Mucosa of rectum (tissue), 2 donors: ENCODE results near the gene KCNH2.

Source experiments
- H3K27ac ChIP-seq, 2 donors: one replicate each; pipeline ENCODE4 v1.7.0; 2013; ENCODE audit warnings: inconsistent platforms in 2 of 2, low read depth in 2 of 2, low read length in 2 of 2
- H3K27me3 ChIP-seq, 2 donors: one replicate each; pipeline ENCODE4 v1.7.0; 2013; ENCODE audit warnings: low read length in 2 of 2; ENCODE audit not compliant: control insufficient read depth in 2 of 2, insufficient read depth in 2 of 2
- H3K36me3 ChIP-seq, 2 donors: one replicate each; pipeline ENCODE4 v1.7.0; 2013; ENCODE audit warnings: low read length in 2 of 2; ENCODE audit not compliant: control insufficient read depth in 2 of 2, insufficient read depth in 2 of 2
- H3K4me1 ChIP-seq, 2 donors: one replicate each; pipeline ENCODE4 v1.7.0; 2013; ENCODE audit warnings: low read length in 2 of 2, mild to moderate bottlenecking in 1 of 2; ENCODE audit not compliant: control insufficient read depth in 2 of 2, insufficient read depth in 2 of 2
- H3K4me3 ChIP-seq, 2 donors: one replicate each; pipeline ENCODE4 v1.7.0; 2013; ENCODE audit warnings: low read length in 2 of 2
- H3K9ac ChIP-seq, 2 donors: one replicate each; pipeline ENCODE4 v1.7.0; 2013; ENCODE audit warnings: low read length in 2 of 2, low read depth in 1 of 2, mild to moderate bottlenecking in 1 of 2
- H3K9me3 ChIP-seq, 2 donors: one replicate each; pipeline ENCODE4 v1.7.0; 2013; ENCODE audit warnings: low read length in 2 of 2; ENCODE audit not compliant: control insufficient read depth in 2 of 2
- donor health status: healthy.
- donor health status: Normal muscosa, but diverticular disease.

Gene KCNH2

DNA sequence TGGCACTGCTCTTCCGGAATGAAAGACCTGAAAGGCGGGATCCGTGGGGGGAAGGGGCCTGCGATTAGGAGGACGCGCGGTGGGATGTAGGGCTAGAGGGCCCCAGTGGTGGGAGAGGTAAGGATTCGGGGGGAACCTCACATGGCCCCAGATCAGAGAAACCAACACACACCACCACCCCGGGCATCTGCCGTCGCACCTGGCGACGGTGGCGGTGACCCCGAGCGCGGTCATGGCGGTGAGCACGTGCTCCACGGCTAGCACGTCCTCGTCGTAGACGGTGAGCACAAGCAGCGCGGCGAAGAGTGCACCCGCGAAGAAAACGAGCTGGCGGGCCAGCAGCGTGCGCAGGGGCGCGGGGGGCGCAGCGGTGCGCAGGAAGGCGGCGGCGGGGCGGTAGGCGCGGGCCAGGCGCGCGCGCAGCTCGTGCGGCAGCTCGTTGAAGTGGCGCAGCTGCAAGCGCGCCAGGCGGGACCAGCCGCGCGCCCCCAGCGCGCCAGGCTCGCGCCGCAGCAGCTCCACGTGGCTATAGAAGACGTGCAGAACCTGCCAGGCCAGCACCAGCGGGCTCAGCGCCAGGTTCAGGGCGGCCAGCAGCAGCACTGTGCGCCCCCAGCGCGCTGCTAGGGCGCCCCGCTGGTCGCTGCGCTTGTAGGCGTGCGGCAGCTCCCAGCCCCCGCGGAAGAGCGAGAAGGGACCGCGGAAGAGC, 40.5 kb upstream of the KCNH2 start:
- Histone ChIP-seq H3K27ac (no peak overlapping the region), H3K9ac (no peak overlapping the region), H3K4me1 (peaks cover 8 to 16% of the 10 kb centered on the region in 2 donors), H3K9me3 (no peaks in the 10 kb centered on the region), H3K27me3 (peaks cover 15 to 20% of the 10 kb centered on the region in 2 donors), H3K4me3 (peak overlapping the region; percentile 2 to 38), H3K36me3 (no peaks in the 10 kb centered on the region)

DNA sequence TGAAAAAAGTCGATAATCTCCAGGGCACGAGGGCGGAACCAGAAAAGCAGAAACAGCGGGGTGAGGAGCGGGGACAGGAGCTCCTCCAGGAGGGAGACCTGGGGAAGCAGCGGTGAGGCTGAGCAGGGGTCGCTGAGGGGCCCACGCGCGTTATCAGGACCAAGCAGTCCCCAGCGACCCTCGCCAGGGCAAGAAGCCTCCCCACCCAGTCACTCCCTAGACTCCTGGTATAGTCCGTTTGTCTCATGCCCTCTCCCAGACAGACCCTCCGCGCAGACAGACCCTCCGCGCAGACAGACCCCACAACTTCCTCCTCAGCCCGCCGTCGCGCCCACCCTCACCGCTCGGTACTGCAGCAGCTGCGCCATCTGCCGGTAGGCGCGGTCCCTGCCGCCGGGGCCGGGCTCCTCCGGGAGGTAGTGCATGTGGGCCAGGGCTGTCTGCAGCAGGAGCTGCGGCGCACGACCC, 39.9 kb upstream of the KCNH2 start:
- Histone ChIP-seq H3K4me3 (peak overlapping the region in 1 of 2 donors; percentile 38), H3K27me3 (peaks cover 15 to 20% of the 10 kb centered on the region in 2 donors), H3K4me1 (peaks cover 10 to 18% of the 10 kb centered on the region in 2 donors), H3K9ac (no peak overlapping the region), H3K9me3 (no peaks in the 10 kb centered on the region), H3K36me3 (no peaks in the 10 kb centered on the region), H3K27ac (no peak overlapping the region)

DNA sequence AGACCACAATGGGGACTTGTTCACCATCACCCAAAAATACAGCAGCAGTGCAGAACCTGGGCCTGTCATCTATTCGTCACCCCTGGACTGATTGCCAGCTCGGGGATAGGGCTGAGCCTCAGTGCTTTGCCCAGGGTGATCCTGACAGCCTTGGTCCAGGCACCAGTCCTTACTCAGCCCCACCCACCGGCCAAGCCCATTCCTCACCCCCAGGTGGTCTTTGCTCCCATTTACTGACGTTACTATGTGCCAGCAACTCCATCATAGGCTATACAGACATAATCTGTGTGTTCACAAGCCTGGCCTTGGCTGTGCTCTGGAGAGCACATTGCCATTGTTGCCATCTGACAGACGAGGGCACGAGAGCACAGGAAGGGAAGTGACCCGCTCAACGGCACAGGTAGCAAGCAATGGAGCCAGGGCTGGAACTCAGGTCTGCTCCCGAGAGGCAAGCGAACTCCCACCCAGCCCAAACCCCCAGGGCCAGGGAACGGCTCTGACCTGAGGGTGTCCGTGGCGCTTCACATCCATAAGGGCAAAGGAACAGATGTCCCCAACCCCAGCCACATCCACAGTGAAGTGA, 39.3 kb upstream of the KCNH2 start:
- peaks cover 13 to 23% of the 10 kb centered on the region in 2 donors for H3K4me1 ChIP-seq
- no peaks in the 10 kb centered on the region for H3K9me3 ChIP-seq
- no peak overlapping the region for H3K27ac ChIP-seq
- no peak overlapping the region for H3K9ac ChIP-seq
- peaks cover 15 to 20% of the 10 kb centered on the region in 2 donors for H3K27me3 ChIP-seq
- no peaks in the 10 kb centered on the region for H3K36me3 ChIP-seq
- no peak overlapping the region for H3K4me3 ChIP-seq

DNA sequence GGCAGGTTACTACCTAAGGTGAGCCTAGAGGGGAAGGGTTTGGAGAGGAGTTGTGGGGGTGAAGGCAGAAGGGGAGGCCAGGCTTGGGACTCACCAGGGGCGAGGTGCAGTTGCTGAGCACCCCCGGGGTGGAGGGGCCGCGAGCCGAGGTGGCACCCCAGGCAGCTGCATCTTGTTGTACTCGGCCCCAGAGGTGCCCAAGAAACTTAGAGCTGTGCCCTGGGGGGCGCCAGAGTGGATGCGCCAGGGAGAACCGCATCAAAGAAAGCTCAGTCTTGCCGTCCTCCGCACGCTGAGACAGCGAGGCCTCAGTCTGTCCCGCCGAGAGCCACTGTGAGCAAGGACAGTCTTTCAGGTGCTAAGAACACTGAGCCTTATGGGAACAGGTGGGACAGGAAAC, 38.8 kb upstream of the KCNH2 start:
- Histone ChIP-seq H3K4me1 (peaks cover 16 to 29% of the 10 kb centered on the region in 2 donors), H3K27me3 (peaks cover 15 to 20% of the 10 kb centered on the region in 2 donors), H3K27ac (no peak overlapping the region), H3K9ac (no peak overlapping the region), H3K4me3 (no peak overlapping the region), H3K36me3 (no peaks in the 10 kb centered on the region), H3K9me3 (no peaks in the 10 kb centered on the region)

DNA sequence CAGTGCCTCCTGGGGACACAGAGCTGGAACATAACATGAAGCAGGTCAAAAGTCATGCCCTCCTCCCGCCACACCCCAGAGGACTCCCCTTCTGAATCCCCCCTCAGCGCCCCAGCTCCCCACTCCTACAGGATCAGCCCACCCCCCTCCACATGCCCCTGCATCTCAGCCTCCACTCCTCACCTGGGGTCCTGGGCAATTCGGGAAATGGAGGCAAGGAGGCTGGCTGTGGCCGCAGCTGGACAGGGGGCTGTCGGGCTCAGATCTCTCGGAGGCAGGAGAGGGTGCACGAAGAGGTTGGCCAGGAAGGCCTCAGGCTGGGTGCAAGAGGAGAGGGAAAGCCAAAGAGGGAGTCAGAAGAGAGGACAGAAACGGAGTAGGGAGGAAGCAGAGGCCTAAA, 38.4 kb upstream of the KCNH2 start:
- Histone ChIP-seq H3K27ac (no peak overlapping the region), H3K27me3 (peaks cover 15 to 20% of the 10 kb centered on the region in 2 donors), H3K4me1 (peaks cover 20 to 30% of the 10 kb centered on the region in 2 donors)

DNA sequence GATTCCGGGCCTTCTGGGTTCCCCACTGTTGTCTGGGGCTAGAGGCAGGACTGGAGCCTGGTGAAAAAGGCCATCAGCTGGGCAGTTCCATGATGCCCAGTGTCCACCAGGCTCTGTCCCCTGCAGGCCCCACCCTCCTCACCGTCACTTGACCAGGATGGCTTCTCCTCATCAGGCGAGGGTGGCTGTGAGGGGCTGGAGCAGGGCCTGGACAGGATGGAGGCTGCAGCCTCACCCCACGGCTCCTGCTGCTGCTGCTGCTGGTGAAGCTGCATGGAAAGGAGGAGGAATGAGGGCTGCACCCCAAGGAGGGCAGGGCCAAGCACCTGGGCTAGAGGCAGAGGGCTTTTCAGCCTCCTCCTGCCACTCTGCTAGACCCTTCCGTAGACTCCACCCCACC, 37.8 kb upstream of the KCNH2 start:
- Histone ChIP-seq H3K9ac (no peak overlapping the region), H3K36me3 (no peaks in the 10 kb centered on the region), H3K4me1 (peaks cover 20 to 30% of the 10 kb centered on the region in 2 donors), H3K4me3 (no peak overlapping the region), H3K27me3 (peaks cover 15 to 20% of the 10 kb centered on the region in 2 donors), H3K27ac (no peak overlapping the region), H3K9me3 (no peaks in the 10 kb centered on the region)

More for the DNA sequence above, 38.4 kb upstream of the KCNH2 start:
- H3K36me3 ChIP-seq, result no peaks in the 10 kb centered on the region
- H3K9ac ChIP-seq, result no peak overlapping the region
- H3K4me3 ChIP-seq, result no peak overlapping the region
- no peaks in the 10 kb centered on the region for H3K9me3 ChIP-seq

DNA sequence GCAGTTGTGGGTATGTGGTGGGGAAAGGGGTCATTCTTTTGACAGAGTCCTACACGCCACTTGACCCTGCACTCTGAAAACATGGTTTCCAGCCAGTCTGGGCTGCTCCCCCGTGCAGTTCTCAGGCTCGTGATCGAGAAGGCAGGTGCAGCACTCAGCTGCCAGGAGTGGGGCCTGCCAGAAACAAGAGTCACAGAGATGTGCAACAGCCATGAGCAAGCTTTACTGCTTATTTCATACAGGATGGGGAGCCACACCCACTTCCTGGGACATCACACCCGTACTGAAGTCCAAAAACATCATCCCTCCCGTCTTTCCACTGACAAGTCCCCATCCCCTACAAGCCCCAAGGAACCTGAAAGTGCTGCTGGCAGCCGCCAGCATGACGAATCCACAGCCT, 36.8 kb upstream of the KCNH2 start:
- Histone ChIP-seq H3K9ac (no peak overlapping the region), H3K27ac (no peak overlapping the region), H3K4me3 (no peak overlapping the region), H3K9me3 (no peaks in the 10 kb centered on the region), H3K4me1 (peaks cover 20 to 34% of the 10 kb centered on the region in 2 donors), H3K36me3 (no peaks in the 10 kb centered on the region), H3K27me3 (peaks cover 7 to 17% of the 10 kb centered on the region in 2 donors)

DNA sequence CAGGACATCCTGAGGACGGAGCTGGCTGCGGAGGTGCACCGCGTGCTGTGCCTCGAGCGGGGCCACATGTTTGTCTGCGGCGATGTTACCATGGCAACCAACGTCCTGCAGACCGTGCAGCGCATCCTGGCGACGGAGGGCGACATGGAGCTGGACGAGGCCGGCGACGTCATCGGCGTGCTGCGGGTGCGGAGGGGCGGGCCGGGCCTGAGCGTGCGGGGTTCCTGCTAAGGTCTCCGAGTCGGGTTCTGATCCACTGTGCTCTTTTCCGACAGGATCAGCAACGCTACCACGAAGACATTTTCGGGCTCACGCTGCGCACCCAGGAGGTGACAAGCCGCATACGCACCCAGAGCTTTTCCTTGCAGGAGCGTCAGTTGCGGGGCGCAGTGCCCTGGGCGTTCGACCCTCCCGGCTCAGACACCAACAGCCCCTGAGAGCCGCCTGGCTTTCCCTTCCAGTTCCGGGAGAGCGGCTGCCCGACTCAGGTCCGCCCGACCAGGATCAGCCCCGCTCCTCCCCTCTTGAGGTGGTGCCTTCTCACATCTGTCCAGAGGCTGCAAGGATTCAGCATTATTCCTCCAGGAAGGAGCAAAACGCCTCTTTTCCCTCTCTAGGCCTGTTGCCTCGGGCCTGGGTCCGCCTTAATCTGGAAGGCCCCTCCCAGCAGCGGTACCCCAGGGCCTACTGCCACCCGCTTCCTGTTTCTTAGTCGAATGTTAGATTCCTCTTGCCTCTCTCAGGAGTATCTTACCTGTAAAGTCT, 35.8 kb upstream of the KCNH2 start:
- peak overlapping the region; percentile 5 to 44 for H3K9ac ChIP-seq
- H3K9me3 ChIP-seq, result no peaks in the 10 kb centered on the region
- H3K27me3 ChIP-seq, result peaks cover 0 to 6% of the 10 kb centered on the region in 2 donors
- H3K36me3 ChIP-seq, result no peaks in the 10 kb centered on the region
- no peak overlapping the region for H3K27ac ChIP-seq
- H3K4me3 ChIP-seq, result peak overlapping the region; percentile 9 to 60
- peaks cover 19 to 34% of the 10 kb centered on the region in 2 donors for H3K4me1 ChIP-seq

DNA sequence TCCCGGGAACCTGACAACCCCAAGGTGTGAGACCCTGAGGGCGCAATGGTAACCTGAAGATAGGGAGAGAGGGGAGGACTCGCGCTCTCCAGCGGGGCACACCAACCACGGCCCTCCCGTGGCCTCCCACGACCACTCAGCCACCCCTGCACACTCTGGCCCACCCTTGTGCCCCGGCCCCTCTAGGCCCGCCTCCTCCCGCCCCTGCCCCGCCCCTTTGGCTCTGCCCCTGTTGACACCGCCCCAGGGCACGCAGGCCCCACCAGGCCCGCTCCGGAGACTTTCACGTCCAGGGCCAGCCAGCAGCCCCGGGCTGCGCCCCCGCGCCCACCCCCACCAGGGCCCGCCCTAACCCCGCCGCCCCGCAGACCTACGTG, 35.2 kb upstream of the KCNH2 start:
- H3K4me3 ChIP-seq, result no peak overlapping the region
- peaks cover 14 to 35% of the 10 kb centered on the region in 2 donors for H3K4me1 ChIP-seq
- no peak overlapping the region for H3K9ac ChIP-seq
- no peaks in the 10 kb centered on the region for H3K36me3 ChIP-seq
- peaks cover 0 to 2% of the 10 kb centered on the region in 2 donors for H3K27me3 ChIP-seq
- no peak overlapping the region for H3K27ac ChIP-seq
- H3K9me3 ChIP-seq, result no peaks in the 10 kb centered on the region

DNA sequence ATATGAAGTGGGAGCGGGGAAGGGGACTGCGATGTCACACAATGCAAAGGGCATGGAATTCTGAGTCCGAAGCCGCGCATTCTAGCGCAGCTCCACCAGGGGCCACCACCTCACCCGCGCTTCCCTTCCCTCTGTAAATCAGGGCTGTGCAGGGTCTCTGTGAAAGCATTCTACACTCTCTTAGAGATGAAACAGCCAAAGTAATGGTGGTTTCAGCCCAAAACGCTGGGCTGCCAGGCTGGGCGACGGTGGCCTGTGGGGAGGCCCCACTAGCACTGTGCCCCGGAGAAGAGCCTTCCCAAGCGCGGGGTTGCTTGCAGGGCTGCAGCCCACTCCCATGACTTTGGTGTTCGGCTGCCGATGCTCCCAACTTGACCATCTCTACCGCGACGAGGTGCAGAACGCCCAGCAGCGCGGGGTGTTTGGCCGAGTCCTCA, 34.8 kb upstream of the KCNH2 start:
- Histone ChIP-seq H3K4me3 (peak overlapping the region in 1 of 2 donors; percentile 7), H3K27ac (peak overlapping the region; percentile 46 to 56), H3K9me3 (no peaks in the 10 kb centered on the region), H3K27me3 (no peaks in the 10 kb centered on the region), H3K36me3 (no peaks in the 10 kb centered on the region), H3K9ac (no peak overlapping the region), H3K4me1 (peaks cover 12 to 33% of the 10 kb centered on the region in 2 donors)
